Keratinocyte (primary cell): ENCODE results near the gene ARMC5. TPM values are rescaled to one million over a fixed set of nuclear protein-coding genes. Genes with fewer than 3 reads are reported as not detected.

Experiments used
- DNase-seq: peaks from one replicate; pipeline ENCODE4 v3.0.0-alpha.2; 2011; ENCODE audit warnings: low read depth, missing footprints, low spot score
- FAIRE-seq: peaks from 2 replicates; lab custom pipeline; 2011; peaks lifted over from hg19 to GRCh38; lab: Jason Lieb, UNC
- H2AFZ ChIP-seq: 2 replicates; pipeline ENCODE4 v1.6.0; 2012; ENCODE audit warnings: low read length, control low read depth, inconsistent platforms; ENCODE audit not compliant: control insufficient read depth
- H3K27ac ChIP-seq: 2 replicates; pipeline ENCODE4 v1.5.1; 2011; ENCODE audit warnings: low read length; ENCODE audit not compliant: control insufficient read depth, insufficient read depth
- H3K27me3 ChIP-seq: 3 replicates; pipeline ENCODE4 v1.6.0; 2011; ENCODE audit warnings: low read length; ENCODE audit not compliant: control insufficient read depth, insufficient read depth; ENCODE audit errors: extremely low read depth
- H3K36me3 ChIP-seq, 2 experiments: 2 replicates in 1 of 2; 3 replicates in 1 of 2; pipeline ENCODE4 v1.5.1; 2011; ENCODE audit warnings: low read length in 2 of 2, mild to moderate bottlenecking in 1 of 2; ENCODE audit not compliant: control insufficient read depth in 2 of 2, insufficient read depth in 2 of 2; ENCODE audit errors: extremely low read depth in 1 of 2
- H3K4me1 ChIP-seq: 3 replicates; pipeline ENCODE4 v1.5.1; 2011; ENCODE audit warnings: low read length; ENCODE audit not compliant: control insufficient read depth, insufficient read depth; ENCODE audit errors: extremely low read depth
- H3K4me2 ChIP-seq: 3 replicates; pipeline ENCODE4 v1.6.0; 2011; ENCODE audit warnings: low read depth, low read length; ENCODE audit not compliant: control insufficient read depth, insufficient read depth; ENCODE audit errors: extremely low read depth
- H3K4me3 ChIP-seq, 3 experiments: fragments of 200-600 bp in 1 of 3; sonication (generic) in 1 of 3; 2 replicates in 2 of 3; 3 replicates in 1 of 3; pipeline ENCODE4 v1.5.1; 2011 to 2016; ENCODE audit warnings: low read length in 3 of 3, mild to moderate bottlenecking in 3 of 3, control low read depth in 2 of 3, inconsistent platforms in 1 of 3, low read depth in 1 of 3, mixed read lengths in 1 of 3, mixed run types in 1 of 3, moderate library complexity in 1 of 3; ENCODE audit not compliant: control insufficient read depth in 2 of 3, insufficient read depth in 2 of 3; ENCODE audit errors: extremely low read depth in 1 of 3
- H3K79me2 ChIP-seq: 2 replicates; pipeline ENCODE4 v1.6.0; 2012; ENCODE audit warnings: low read length; ENCODE audit not compliant: control insufficient read depth, insufficient read depth
- H3K9ac ChIP-seq: 3 replicates; pipeline ENCODE4 v1.6.0; 2011; ENCODE audit warnings: low read length; ENCODE audit not compliant: control insufficient read depth, insufficient read depth; ENCODE audit errors: extremely low read depth
- H3K9me1 ChIP-seq: 3 replicates; pipeline ENCODE4 v1.6.0; 2011; ENCODE audit warnings: low read length; ENCODE audit not compliant: control insufficient read depth, insufficient read depth; ENCODE audit errors: extremely low read depth
- H3K9me3 ChIP-seq: 2 replicates; pipeline ENCODE4 v1.5.1; 2012; ENCODE audit warnings: low read depth, low read length; ENCODE audit not compliant: control insufficient read depth
- H4K20me1 ChIP-seq: 3 replicates; pipeline ENCODE4 v1.6.0; 2011; ENCODE audit warnings: low read length; ENCODE audit not compliant: control insufficient read depth, insufficient read depth; ENCODE audit errors: extremely low read depth
- EZH2 ChIP-seq: IDR thresholded peaks from one replicate; pipeline ENCODE4 v1.6.1; 2012; ENCODE audit warnings: inconsistent platforms, mild to moderate bottlenecking, low read length, moderate library complexity
- dilution Hi-C: fragments of 300-500 bp; cut with MboI; formaldehyde crosslinking; loops from one replicate; pipeline ENCODE4 v1.7.0; 2020; ENCODE audit warnings: low sequenced_read_pairs; ENCODE audit not compliant: extremely low pct_ligation_motif_present
- polyA plus RNA-seq, 5 experiments: library from polyadenylated mRNA; depleted of rRNA in 3 of 5; stranded (reverse) in 3 of 5; stranded (forward) in 1 of 5; unstranded in 1 of 5; fragments of >200 nt; gene quantifications; 1 replicate in 1 of 5; 2 replicates in 3 of 5; 3 replicates in 1 of 5; pipeline versions ENCODE4 v1.2.1 to v1.2.3, GENCODE V29; 2011 to 2012; ENCODE audit warnings: missing spikeins in 2 of 5, low read depth in 1 of 5, low replicate concordance in 1 of 5
- TF ChIP-seq, protein P1 (sequence below), 3 experiments: IDR thresholded peaks in 1 of 3; conservative IDR thresholded peaks in 1 of 3; optimal IDR thresholded peaks in 1 of 3; 2 replicates in 2 of 3; 3 replicates in 1 of 3; pipeline versions ENCODE3 to v1.5.1; 2011; ENCODE audit warnings: low read length in 3 of 3, mild to moderate bottlenecking in 3 of 3, moderate library complexity in 2 of 3, control low read depth in 1 of 3, inconsistent platforms in 1 of 3; ENCODE audit not compliant: insufficient read depth in 2 of 3; ENCODE audit errors: extremely low read depth in 1 of 3

ARMC5 gene
- polyA plus RNA-seq, 1 donor (not counting 4 experiments of a cell fraction or from before 2014, with no cell fraction given) = 3.0 TPM

DNA sequence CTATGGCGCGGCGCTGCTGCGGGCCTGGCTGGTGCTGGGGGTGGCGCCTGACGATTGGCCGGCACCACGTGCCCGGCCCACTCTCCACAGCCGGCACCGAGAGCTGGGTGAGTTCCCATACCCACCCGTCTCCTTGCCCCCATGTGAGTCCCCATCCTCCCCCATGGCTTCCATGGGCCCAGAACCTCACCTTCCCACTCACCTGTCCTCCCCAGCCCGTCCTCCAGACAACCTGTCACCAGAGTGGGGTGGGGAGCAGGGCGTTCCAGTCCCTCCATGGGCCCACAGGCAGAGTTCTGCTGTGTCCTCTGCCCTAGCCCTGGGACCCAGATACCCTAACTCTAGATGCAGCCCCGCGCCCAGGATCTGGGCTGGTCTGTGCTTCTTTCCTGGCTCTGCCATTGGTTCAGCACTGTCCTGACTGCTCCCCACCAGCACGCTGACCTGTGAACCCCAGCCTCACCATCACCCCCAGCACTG is 5.5 kb downstream of the ARMC5 start:
- no peaks in the 10 kb centered on the region for H3K27me3 ChIP-seq
- H3K36me3 ChIP-seq = peaks cover 9 to 22% of the 10 kb centered on the region in 2 experiments
- H4K20me1 ChIP-seq = no peaks in the 10 kb centered on the region
- FAIRE-seq = no peak
- H3K9me1 ChIP-seq = no peaks in the 10 kb centered on the region
- H3K79me2 ChIP-seq = peaks cover 1% of the 10 kb centered on the region
- H3K4me2 ChIP-seq = no peak overlapping the region
- H3K27ac ChIP-seq = no peak overlapping the region
- no peak overlapping the region for H3K4me3 ChIP-seq
- dilution Hi-C loops = no loop called here
- no peak for DNase-seq
- TF ChIP-seq, protein P1, sequence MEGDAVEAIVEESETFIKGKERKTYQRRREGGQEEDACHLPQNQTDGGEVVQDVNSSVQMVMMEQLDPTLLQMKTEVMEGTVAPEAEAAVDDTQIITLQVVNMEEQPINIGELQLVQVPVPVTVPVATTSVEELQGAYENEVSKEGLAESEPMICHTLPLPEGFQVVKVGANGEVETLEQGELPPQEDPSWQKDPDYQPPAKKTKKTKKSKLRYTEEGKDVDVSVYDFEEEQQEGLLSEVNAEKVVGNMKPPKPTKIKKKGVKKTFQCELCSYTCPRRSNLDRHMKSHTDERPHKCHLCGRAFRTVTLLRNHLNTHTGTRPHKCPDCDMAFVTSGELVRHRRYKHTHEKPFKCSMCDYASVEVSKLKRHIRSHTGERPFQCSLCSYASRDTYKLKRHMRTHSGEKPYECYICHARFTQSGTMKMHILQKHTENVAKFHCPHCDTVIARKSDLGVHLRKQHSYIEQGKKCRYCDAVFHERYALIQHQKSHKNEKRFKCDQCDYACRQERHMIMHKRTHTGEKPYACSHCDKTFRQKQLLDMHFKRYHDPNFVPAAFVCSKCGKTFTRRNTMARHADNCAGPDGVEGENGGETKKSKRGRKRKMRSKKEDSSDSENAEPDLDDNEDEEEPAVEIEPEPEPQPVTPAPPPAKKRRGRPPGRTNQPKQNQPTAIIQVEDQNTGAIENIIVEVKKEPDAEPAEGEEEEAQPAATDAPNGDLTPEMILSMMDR (optimal IDR thresholded peaks at IDR 0.05 in 1 of 3, IDR thresholded peaks at IDR 0.05 in 1 of 3, conservative IDR thresholded peaks at IDR 0.05 in 1 of 3; ENCODE audit: extremely low read depth in 1 of 3, insufficient read depth in 2 of 3, low read length in 3 of 3) = no peak
- no peak for TF ChIP-seq EZH2
- no peaks in the 10 kb centered on the region for H3K9me3 ChIP-seq
- peaks cover 10% of the 10 kb centered on the region for H3K4me1 ChIP-seq
- no peak overlapping the region for H2AFZ ChIP-seq
- no peak overlapping the region for H3K9ac ChIP-seq

DNA sequence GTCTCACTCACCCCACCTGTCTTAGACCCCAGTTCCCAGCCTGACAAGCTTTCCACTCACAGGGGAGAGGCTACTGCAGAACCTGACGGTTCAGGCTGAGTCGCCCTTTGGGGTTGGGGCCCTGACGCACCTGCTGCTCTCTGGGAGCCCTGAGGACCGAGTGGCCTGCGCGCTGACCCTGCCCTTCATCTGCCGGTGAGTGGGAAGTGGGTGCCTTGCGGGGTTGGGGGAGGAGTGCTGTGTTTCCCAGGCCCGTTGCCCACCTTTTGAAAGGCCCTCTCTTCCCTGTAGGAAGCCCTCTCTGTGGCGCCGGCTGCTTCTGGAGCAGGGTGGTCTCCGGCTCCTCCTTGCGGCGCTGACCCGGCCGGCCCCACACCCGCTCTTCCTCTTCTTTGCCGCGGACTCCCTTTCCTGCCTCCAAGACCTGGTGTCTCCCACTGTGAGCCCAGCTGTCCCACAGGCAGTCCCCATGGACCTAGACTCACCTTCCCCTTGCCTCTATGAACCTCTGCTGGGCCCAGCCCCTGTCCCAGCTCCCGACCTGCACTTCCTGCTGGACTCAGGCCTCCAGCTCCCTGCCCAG is 6.6 kb downstream of the ARMC5 start:
- H4K20me1 ChIP-seq = no peaks in the 10 kb centered on the region
- peaks cover 9 to 22% of the 10 kb centered on the region in 2 experiments for H3K36me3 ChIP-seq
- DNase-seq (no peak), FAIRE-seq (no peak)
- no peak overlapping the region for H3K9ac ChIP-seq
- H3K27ac ChIP-seq = no peak overlapping the region
- H3K9me3 ChIP-seq = no peaks in the 10 kb centered on the region
- dilution Hi-C loops = no loop called here
- H3K9me1 ChIP-seq = no peaks in the 10 kb centered on the region
- TF ChIP-seq, protein P1 (optimal IDR thresholded peaks at IDR 0.05 in 1 of 3, IDR thresholded peaks at IDR 0.05 in 1 of 3, conservative IDR thresholded peaks at IDR 0.05 in 1 of 3; ENCODE audit: extremely low read depth in 1 of 3, insufficient read depth in 2 of 3, low read length in 3 of 3) = no peak
- H3K79me2 ChIP-seq = no peaks in the 10 kb centered on the region
- H2AFZ ChIP-seq = no peak overlapping the region
- no peak overlapping the region for H3K4me2 ChIP-seq
- H3K4me1 ChIP-seq = peaks cover 2% of the 10 kb centered on the region
- no peak overlapping the region for H3K4me3 ChIP-seq
- no peaks in the 10 kb centered on the region for H3K27me3 ChIP-seq
